Activated T-helper 1 cell treated with anti-CD3 and anti-CD28 coated beads, Interleukin-12 subunit alpha, Interleukin-12 subunit beta, Interleukin-2, Interleukin-4 antibody, amounts not matched to agents 30 ng/mL and 10 ng/mL and 1 ng/mL, durations not matched to agents 14 hours and 24 hours and 36 hours (primary cell): ENCODE data around the gene HIRA. TPM values are rescaled to one million over a fixed set of nuclear protein-coding genes. Genes with fewer than 3 reads are reported as not detected.
A peak's percentile ranks its signal among the peaks of the same experiment; 100 is the strongest.

Experiments
- DNase-seq: peaks from one replicate; pipeline ENCODE4 v3.0.0; 2021; ENCODE audit warnings: low spot score
- H3K27ac Mint-ChIP-seq: one replicate; pipeline ENCODE4 v1.8.0; 2021; ENCODE audit warnings: mild to moderate bottlenecking, mixed read lengths
- H3K27me3 Mint-ChIP-seq: one replicate; pipeline ENCODE4 v1.8.0; 2022; ENCODE audit warnings: mild to moderate bottlenecking, moderate library complexity, mixed read lengths; ENCODE audit not compliant: insufficient read depth
- H3K36me3 Mint-ChIP-seq: one replicate; pipeline ENCODE4 v1.8.0; 2021; ENCODE audit warnings: low read depth, mixed read lengths
- H3K4me1 Mint-ChIP-seq: one replicate; pipeline ENCODE4 v1.8.0; 2021; ENCODE audit warnings: low read depth, mixed read lengths
- H3K4me3 Mint-ChIP-seq: one replicate; pipeline ENCODE4 v1.8.0; 2021; ENCODE audit warnings: mild to moderate bottlenecking, moderate library complexity, mixed read lengths
- H3K9me3 Mint-ChIP-seq: one replicate; pipeline ENCODE4 v1.8.0; 2021; ENCODE audit warnings: mixed read lengths
- intact Hi-C: fragments of 100-400 bp; cut with micrococcal nuclease; formaldehyde crosslinking; loops from one replicate; pipeline ENCODE4 v1.15.1; 2024
- total RNA-seq: library from RNA; stranded (reverse); gene quantifications from 2 replicates; pipeline ENCODE4 v1.2.3, GENCODE V29; 2022

HIRA gene, protein sequence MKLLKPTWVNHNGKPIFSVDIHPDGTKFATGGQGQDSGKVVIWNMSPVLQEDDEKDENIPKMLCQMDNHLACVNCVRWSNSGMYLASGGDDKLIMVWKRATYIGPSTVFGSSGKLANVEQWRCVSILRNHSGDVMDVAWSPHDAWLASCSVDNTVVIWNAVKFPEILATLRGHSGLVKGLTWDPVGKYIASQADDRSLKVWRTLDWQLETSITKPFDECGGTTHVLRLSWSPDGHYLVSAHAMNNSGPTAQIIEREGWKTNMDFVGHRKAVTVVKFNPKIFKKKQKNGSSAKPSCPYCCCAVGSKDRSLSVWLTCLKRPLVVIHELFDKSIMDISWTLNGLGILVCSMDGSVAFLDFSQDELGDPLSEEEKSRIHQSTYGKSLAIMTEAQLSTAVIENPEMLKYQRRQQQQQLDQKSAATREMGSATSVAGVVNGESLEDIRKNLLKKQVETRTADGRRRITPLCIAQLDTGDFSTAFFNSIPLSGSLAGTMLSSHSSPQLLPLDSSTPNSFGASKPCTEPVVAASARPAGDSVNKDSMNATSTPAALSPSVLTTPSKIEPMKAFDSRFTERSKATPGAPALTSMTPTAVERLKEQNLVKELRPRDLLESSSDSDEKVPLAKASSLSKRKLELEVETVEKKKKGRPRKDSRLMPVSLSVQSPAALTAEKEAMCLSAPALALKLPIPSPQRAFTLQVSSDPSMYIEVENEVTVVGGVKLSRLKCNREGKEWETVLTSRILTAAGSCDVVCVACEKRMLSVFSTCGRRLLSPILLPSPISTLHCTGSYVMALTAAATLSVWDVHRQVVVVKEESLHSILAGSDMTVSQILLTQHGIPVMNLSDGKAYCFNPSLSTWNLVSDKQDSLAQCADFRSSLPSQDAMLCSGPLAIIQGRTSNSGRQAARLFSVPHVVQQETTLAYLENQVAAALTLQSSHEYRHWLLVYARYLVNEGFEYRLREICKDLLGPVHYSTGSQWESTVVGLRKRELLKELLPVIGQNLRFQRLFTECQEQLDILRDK
- 44.2 and 46.0 TPM in 2 replicates for total RNA-seq

DNA sequence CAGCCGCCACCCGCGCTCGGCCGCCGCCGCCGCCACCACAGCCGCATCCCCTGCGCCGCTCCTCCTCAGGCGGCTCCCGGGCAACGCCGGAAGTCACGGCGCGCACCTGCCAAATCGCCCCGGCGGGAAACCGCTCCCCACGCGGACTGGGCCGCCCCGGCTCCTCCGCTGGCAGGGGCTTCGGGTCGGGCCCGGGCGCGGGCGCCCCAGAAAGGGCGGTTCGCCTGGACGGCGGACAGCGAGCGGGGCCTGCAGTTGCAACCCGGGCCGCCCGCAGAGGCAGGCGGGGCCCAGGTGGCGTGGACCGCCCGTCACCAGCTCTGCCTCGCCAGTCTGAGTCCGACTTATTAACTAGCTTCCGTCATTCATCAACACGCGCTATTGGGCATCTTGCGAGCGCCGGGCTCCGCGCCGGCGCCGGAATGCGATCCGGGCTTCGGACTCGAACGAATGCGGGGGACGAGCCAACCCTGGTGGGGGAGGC is at the start of gene HIRA:
Gene HIRA, minus strand, starts transcription at position 85 of the 484 bp plus-strand sequence. CDS start 257 bp downstream, outside the sequence.
- peak; percentile 88 for DNase-seq
- no peaks in the 10 kb centered on the region for H3K9me3 Mint-ChIP-seq
- H3K4me3 Mint-ChIP-seq, result peak within 1 kb of the TSS; percentile 93
- peak within 1 kb of the TSS; percentile 94 for H3K27ac Mint-ChIP-seq
- H3K4me1 Mint-ChIP-seq, result peaks cover 45% of the 10 kb centered on the region
- no peaks in the 10 kb centered on the region for H3K27me3 Mint-ChIP-seq
- H3K36me3 Mint-ChIP-seq, result peaks cover 26% of the 10 kb centered on the region
- intact Hi-C loops, result loop anchor here (1.0 to 5.0 kb wide), 7 partner anchors 16 to 309 kb away; partner anchors contain the start of genes C22orf39, CDC45, CLTCL1 and DGCR2

DNA sequence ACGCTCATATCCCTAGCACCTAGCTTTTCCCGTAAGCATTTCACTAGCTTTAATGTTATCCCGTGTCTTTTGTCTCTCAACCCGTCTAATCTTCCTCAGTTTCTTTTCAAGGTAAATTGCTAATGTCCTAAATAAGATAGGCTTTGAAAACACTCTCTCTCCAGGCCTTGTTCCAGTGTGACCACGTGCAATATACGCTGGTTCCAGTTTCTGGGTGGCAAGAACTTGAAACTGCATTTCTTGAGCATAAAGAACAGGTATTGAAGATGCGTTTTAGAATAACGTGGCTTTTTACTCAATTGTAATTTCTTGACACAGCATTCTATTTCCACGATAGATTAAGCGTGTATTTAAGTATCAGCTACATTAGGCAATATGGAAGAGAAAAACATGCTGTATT is 49.3 kb upstream of the HIRA start:
- H3K27me3 Mint-ChIP-seq, result no peaks in the 10 kb centered on the region
- no peak for DNase-seq
- H3K9me3 Mint-ChIP-seq, result no peaks in the 10 kb centered on the region
- peak overlapping the region; percentile 97 for H3K4me3 Mint-ChIP-seq
- intact Hi-C loops, result no loop called here
- peaks cover 39% of the 10 kb centered on the region for H3K4me1 Mint-ChIP-seq
- H3K36me3 Mint-ChIP-seq, result peaks cover 26% of the 10 kb centered on the region
- peak overlapping the region; percentile 99 for H3K27ac Mint-ChIP-seq

DNA sequence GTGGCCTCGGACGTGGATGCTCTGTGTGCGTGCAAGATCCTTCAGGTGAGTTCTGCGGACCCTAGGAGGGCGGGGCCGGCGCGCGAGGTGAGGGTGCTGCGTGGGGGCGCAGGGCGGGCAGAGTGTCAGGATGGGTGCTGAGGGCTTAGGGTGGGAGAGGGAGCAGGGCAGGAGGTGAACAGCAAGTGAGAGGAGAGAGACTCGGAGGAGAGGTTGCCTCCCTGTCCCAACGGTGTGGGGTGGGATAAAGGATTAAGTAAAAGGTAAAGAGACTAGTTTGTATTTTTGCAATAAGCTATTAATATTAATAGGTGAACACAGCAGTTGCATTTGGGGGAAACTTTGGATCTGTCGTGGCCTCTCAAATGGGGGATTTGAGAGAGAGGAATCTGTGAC is 48.6 kb upstream of the HIRA start:
- Mint-ChIP-seq H3K9me3 (no peaks in the 10 kb centered on the region), H3K27ac (peak overlapping the region; percentile 99), H3K4me1 (peaks cover 46% of the 10 kb centered on the region), H3K4me3 (peak overlapping the region; percentile 97), H3K36me3 (peaks cover 26% of the 10 kb centered on the region), H3K27me3 (no peaks in the 10 kb centered on the region)
- DNase-seq, result no peak
- intact Hi-C loops, result no loop called here

DNA sequence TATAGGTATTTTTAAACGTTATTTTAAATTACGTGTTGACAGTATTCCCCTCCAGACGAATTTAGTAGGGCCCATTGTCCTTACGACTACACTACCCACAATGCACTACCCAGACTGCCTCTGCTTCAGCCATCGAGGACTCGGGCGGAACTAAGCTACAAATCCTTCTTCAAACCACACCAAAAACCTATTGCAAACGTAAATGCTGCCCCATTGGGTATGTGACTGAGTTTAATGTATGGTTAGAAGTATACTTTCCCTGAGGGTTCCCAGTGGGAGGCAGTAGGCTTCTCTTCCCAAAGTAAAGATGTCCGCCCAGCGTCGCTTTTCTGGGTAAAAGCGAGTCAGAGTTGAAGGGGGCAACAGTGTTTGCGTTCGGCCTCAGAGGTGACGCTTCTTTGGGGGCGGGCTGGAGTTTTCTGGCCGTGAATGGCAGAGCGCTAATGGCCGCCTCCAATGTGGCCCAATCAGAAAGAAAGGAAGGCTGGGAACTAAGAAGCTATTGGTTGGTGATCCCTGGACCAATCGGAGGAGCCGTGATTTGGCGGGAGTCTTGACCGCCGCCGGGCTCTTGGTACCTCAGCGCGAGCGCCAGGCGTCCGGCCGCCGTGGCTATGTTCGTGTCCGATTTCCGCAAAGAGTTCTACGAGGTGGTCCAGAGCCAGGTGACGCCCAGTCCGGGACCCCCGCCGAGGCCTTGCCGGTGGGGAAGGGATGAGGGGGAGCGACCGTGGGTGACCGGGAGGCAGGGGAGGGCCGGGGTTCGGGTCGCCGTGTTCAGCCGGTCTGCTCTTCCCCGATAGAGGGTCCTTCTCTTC is 48.0 kb upstream of the HIRA start, which contains the start of gene CDC45:
Gene CDC45, plus strand, starts transcription at position 566 of the 818 bp plus-strand sequence. Its CDS starts 49 bp downstream, at position 615.
- intact Hi-C loops, result loop anchor here (1.0 to 5.0 kb wide), 9 partner anchors 32 to 413 kb away; partner anchors contain the start of genes C22orf39, DGCR2, ESS2 and MRPL40

DNA sequence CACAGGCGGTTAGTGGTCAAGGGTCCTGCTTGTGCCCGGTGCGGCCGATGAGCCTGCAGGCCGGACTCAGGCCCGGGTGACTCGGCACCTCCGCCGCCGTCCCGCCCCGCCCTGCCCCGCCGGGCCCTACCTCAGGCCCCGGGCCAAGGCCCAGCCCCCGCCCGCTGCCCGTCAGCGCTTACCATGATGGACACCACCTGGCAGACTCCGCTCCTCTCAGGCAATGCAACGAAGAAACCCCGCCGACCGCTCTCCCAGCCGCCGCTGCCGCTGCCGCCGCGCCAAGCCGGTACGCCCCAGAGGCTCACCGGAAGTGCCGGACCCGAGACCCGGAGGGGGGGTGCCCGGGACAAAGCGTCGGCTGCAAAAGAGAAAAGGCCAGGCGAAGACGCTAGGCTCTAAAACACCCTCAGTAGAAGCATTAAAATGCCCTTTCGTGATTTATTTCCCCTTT is 47.4 kb upstream of the HIRA start, which contains the start of gene UFD1:
Gene UFD1, minus strand, starts transcription at position 293 of the 454 bp plus-strand sequence. Its CDS starts 108 bp downstream, at position 185.
- H3K27ac Mint-ChIP-seq, result peak within 1 kb of the TSS; percentile 99
- H3K4me1 Mint-ChIP-seq, result peaks cover 46% of the 10 kb centered on the region
- H3K27me3 Mint-ChIP-seq, result no peaks in the 10 kb centered on the region
- H3K36me3 Mint-ChIP-seq, result peaks cover 21% of the 10 kb centered on the region
- H3K9me3 Mint-ChIP-seq, result no peaks in the 10 kb centered on the region
- intact Hi-C loops, result loop anchor here (1.0 to 5.0 kb wide), 9 partner anchors 32 to 413 kb away; partner anchors contain the start of genes C22orf39, DGCR2, ESS2 and MRPL40
- H3K4me3 Mint-ChIP-seq, result peak within 1 kb of the TSS; percentile 97
- peak; percentile 80 for DNase-seq

More for the DNA sequence above, 48.0 kb upstream of the HIRA start, which contains the start of gene CDC45:
- no peaks in the 10 kb centered on the region for H3K9me3 Mint-ChIP-seq
- H3K36me3 Mint-ChIP-seq, result peaks cover 20% of the 10 kb centered on the region
- H3K27me3 Mint-ChIP-seq, result no peaks in the 10 kb centered on the region
- H3K4me1 Mint-ChIP-seq, result peaks cover 47% of the 10 kb centered on the region
- DNase-seq, result peak; percentile 93
- H3K27ac Mint-ChIP-seq, result peak within 1 kb of the TSS; percentile 99
- peak within 1 kb of the TSS; percentile 97 for H3K4me3 Mint-ChIP-seq

DNA sequence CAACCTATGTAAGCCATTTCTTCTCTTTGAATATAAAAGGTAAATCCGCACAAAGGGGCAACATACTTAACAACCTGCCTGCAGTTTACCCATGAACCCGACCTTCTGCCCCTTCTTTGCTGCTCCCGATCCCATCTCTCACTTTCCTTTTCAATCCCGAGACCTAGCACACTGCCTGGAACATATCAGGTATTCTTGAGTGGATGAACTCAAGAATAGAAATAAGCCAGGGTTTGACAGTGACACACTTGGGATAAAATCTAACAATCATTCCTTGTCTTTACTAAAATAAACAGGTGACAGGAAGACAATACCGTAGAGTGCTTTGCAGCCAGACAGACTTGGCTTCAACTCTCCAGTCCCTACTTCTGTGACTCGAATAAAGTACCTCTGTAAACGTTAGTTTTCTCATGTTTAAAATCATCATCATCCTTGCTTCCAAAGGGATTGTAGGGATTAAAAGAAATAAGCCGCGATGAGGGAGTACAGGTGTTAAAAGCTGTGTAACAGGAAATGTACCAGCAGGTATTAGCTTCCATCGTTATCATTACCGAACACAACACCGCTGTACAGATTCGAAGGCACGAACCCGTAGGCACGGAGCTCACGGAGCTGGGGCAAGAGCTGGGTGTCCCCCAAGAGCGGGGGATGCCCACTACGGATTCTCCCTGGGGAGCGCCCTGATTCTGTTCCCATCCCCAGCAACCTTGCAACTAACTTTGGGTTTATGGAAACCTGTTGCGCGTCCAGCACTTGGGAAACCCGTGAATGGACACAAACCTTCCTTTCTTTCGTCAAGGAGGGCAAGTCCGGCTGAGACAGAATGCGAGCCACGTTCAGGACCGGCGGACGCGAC is 46.7 kb upstream of the HIRA start:
- peaks cover 42% of the 10 kb centered on the region for H3K4me1 Mint-ChIP-seq
- H3K36me3 Mint-ChIP-seq, result peaks cover 22% of the 10 kb centered on the region
- no peak for DNase-seq
- intact Hi-C loops, result loop anchor here (5.0 kb wide), 2 partner anchors 371 to 414 kb away; no protein-coding TSS in a partner anchor
- peak overlapping the region; percentile 87 for H3K4me3 Mint-ChIP-seq
- peak overlapping the region; percentile 78 for H3K27ac Mint-ChIP-seq
- no peaks in the 10 kb centered on the region for H3K9me3 Mint-ChIP-seq
- H3K27me3 Mint-ChIP-seq, result no peaks in the 10 kb centered on the region

DNA sequence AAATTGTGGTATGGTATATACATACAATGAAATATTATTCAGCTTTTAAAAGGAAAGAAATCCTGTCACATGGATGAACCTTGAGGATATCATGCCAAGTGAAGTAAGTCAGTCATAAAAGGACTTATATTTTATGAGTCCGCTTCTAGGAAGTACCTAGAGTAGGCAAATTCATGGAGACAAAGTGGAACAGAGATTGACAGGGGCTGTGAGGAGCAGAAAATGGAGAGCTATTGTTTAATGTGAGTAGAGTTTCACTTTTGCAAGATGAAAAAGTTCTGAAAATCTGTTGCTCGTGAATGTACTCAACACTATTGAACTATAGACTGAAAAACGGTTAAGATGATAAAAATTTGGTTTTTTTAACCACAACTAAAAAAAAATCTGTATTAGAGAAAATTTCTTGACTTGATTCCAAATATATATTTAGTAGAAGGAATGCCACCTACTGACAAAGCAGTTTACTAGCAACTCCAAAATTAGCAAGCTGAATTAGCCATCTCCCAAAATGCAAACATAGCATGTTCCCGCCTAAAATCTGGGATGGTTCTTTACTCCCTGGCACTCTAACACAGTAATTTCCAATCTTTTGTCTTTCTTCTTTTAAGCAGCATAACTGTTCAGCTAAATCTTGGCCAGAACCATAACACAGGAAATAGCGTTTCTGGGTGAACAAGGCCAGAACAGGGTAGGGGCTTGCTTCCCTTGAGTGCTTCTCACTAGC is 46.0 kb upstream of the HIRA start:
- H3K36me3 Mint-ChIP-seq, result peaks cover 21% of the 10 kb centered on the region
- peak overlapping the region; percentile 78 for H3K27ac Mint-ChIP-seq
- peak overlapping the region; percentile 87 for H3K4me3 Mint-ChIP-seq
- DNase-seq, result peak; percentile 8
- intact Hi-C loops, result loop anchor here (1.0 to 5.0 kb wide), 3 partner anchors 153 to 415 kb away; no protein-coding TSS in a partner anchor
- H3K4me1 Mint-ChIP-seq, result peaks cover 42% of the 10 kb centered on the region
- H3K27me3 Mint-ChIP-seq, result no peaks in the 10 kb centered on the region
- no peaks in the 10 kb centered on the region for H3K9me3 Mint-ChIP-seq

DNA sequence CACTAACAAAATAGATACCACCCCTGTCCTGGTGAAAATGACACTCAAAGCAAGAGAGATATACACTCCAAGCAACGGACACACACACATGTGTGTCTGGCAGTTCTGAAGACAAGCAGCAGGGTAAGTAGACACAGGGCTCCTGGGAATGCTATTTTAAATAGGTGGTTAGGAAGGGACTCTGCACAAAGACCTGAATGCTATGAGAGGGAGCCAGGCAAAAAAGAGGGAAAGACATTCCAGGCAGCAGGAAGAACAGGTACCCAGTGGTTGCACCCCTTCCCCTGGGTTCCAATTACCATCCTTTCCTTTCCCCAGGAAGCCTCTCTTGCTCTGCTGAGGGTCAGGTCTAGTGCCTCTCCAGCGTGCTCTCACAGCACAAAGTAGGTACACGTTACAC is 44.5 kb upstream of the HIRA start:
- intact Hi-C loops, result loop anchor here (5.0 kb wide), 2 partner anchors 369 to 416 kb away; no protein-coding TSS in a partner anchor
- Mint-ChIP-seq H3K36me3 (peaks cover 30% of the 10 kb centered on the region), H3K4me1 (peaks cover 40% of the 10 kb centered on the region), H3K4me3 (peak overlapping the region; percentile 41), H3K9me3 (no peaks in the 10 kb centered on the region), H3K27ac (no peak overlapping the region), H3K27me3 (no peaks in the 10 kb centered on the region)
- DNase-seq, result no peak

DNA sequence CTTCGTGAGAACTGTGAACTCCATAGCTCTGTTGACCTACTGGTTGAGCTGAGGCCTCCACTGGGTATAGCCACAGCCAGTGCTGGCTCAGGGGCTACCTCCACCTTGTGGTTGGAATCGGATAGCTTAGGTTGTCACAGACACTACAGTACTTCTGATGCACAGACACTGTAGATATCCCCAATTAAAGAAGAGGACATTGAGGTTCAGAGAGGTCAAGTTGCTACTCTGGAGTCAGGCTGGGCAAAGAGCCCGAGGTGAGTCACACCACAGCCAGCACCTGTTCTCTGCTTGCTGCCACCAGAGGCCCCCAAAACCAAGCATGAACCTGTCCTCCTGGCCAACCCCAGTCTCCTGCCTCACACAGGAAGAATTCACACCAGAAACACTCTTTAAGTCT is 42.0 kb upstream of the HIRA start:
- peaks cover 26% of the 10 kb centered on the region for H3K4me1 Mint-ChIP-seq
- H3K27me3 Mint-ChIP-seq, result no peaks in the 10 kb centered on the region
- intact Hi-C loops, result no loop called here
- no peak for DNase-seq
- no peaks in the 10 kb centered on the region for H3K9me3 Mint-ChIP-seq
- peaks cover 39% of the 10 kb centered on the region for H3K36me3 Mint-ChIP-seq
- H3K27ac Mint-ChIP-seq, result no peak overlapping the region
- no peak overlapping the region for H3K4me3 Mint-ChIP-seq

DNA sequence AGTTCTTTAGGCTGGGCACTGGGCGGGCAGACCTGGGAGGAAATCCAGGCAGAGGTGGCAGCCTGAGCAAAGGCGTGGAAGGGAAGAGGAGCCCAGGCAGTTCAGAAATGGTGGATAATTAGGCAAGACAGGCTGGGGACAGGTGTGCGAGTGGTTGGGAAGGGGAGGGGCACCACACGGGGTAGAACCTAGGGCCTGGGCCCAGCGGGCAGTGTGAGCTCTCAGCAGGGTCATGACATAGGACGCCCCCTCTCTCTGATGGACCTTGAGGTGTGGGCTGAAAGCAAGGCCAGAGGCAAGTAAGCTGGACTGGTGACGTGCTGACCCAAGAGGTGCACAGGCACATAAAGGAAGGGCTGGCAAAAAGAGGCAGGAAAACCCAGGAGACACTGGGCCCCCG is 40.7 kb upstream of the HIRA start:
- H3K27me3 Mint-ChIP-seq, result no peaks in the 10 kb centered on the region
- H3K4me1 Mint-ChIP-seq, result peaks cover 15% of the 10 kb centered on the region
- intact Hi-C loops, result no loop called here
- no peak overlapping the region for H3K27ac Mint-ChIP-seq
- no peak overlapping the region for H3K4me3 Mint-ChIP-seq
- no peaks in the 10 kb centered on the region for H3K9me3 Mint-ChIP-seq
- no peak for DNase-seq
- peaks cover 51% of the 10 kb centered on the region for H3K36me3 Mint-ChIP-seq
